ENCODE results near the gene SRSF2.

The SRSF2 gene

DNA sequence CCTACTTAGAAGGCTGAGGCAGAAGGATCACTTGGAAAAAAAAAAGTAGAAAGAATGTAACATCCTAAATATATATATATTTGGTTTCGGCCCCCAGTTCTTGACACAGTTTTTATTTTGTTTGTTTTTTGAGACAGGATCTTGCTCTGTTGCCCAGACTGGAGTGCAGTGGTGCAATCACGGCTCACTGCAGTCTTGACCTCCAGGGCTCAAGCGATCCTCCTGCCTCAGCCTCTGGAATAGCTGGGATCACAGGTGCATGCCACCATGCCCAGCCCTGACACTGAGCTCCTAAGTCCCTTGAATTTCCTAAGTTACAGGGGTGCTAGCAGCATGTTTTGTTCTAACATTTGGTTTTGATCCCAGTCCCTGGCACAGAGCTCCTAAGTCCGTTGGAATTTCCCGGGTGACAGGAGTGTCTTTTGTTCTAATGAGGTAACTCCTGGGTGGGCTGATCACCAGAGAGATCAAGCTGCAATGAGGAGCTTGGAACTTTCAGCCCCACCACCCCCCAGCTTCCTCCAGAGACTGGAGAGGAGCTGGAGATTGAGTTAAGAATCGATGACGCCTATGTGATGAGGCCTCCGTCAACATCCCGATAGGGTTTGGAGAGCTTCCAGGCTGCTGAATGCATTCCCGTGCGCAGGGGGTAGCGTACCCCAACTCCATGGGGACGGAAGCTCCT, 46.4 kb downstream of the SRSF2 start:
- intact Hi-C loops (cut with DNase I; ENCODE audit: low total_unique reads), result no loop called here
- Histone ChIP-seq H3K4me1 (peaks cover 6 to 90% (median 60%) of the 10 kb centered on the region in 4 donors), H3K27me3 (no peaks in the 10 kb centered on the region), H3K9me3 (no peaks in the 10 kb centered on the region), H3K36me3 (peaks cover 0 to under 1% (median 0%) of the 10 kb centered on the region in 3 donors), H3K4me3 (no peak overlapping the region), H3K27ac (peak overlapping the region in 1 of 2 donors; percentile 20)
- TF ChIP-seq, protein P1, sequence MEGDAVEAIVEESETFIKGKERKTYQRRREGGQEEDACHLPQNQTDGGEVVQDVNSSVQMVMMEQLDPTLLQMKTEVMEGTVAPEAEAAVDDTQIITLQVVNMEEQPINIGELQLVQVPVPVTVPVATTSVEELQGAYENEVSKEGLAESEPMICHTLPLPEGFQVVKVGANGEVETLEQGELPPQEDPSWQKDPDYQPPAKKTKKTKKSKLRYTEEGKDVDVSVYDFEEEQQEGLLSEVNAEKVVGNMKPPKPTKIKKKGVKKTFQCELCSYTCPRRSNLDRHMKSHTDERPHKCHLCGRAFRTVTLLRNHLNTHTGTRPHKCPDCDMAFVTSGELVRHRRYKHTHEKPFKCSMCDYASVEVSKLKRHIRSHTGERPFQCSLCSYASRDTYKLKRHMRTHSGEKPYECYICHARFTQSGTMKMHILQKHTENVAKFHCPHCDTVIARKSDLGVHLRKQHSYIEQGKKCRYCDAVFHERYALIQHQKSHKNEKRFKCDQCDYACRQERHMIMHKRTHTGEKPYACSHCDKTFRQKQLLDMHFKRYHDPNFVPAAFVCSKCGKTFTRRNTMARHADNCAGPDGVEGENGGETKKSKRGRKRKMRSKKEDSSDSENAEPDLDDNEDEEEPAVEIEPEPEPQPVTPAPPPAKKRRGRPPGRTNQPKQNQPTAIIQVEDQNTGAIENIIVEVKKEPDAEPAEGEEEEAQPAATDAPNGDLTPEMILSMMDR (IDR thresholded peaks at IDR 0.05), result no peak
- DNase-seq, result no peak

DNA sequence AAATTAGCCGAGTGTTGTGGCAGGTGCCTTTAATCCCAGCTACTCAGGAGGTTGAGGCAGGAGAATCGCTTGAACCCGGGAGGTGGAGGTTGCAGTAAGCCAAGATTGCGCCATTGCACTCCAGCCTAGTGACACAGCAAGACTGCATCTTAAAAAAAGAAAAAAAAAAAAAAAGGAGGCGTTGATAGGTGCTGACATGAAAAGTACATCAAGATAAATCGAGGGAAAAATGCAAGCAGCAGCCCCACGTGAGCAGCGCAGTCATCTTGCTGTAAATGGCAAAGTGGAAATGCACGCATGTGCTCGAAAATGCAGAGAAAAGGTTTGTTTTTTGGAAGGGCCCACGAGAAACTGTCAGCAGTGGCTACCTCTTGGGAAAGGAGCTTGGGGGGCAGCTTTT, 47.3 kb downstream of the SRSF2 start:
- Histone ChIP-seq H3K27ac (peak overlapping the region in 1 of 2 donors; percentile 84), H3K4me3 (no peak overlapping the region), H3K27me3 (no peaks in the 10 kb centered on the region), H3K36me3 (peaks cover 0 to 10% (median under 1%) of the 10 kb centered on the region in 3 donors), H3K4me1 (peaks cover 6 to 88% (median 53%) of the 10 kb centered on the region in 4 donors), H3K9me3 (no peaks in the 10 kb centered on the region)
- intact Hi-C loops (cut with DNase I; ENCODE audit: low total_unique reads), result no loop called here
- TF ChIP-seq, protein P1 (IDR thresholded peaks at IDR 0.05), result no peak
- no peak for DNase-seq

DNA sequence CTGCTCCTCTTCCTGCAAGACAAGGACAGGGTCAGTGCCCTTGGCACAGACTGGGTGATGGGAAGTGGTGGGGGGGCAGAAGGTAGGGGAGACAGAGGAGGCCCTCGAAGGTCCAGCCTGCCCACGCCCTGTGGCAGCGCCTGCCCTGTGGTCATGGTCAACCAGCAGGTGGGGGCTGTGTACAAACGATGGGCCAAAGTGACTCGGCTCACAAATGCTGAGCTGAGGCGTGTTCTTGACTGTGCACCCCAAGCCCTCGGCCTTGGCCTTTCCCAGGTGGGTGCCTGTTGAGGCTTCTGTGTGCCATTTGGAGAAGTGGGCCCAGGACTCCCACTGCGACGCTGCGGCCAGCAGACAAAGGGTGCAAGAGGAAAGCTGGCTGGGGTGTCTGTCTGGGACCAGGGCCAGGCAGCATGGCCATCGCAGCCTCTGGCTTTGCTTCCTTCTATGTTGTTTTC, 48.9 kb downstream of the SRSF2 start:
- Histone ChIP-seq H3K36me3 (peaks cover 15 to 25% (median 17%) of the 10 kb centered on the region in 3 donors), H3K9me3 (no peaks in the 10 kb centered on the region), H3K27ac (peak overlapping the region; percentile 84 to 89), H3K4me1 (peaks cover 6 to 73% (median 42%) of the 10 kb centered on the region in 4 donors), H3K27me3 (no peaks in the 10 kb centered on the region), H3K4me3 (peak overlapping the region in 1 of 2 donors; percentile 13)
- TF ChIP-seq, protein P1 (IDR thresholded peaks at IDR 0.05), result no peak
- DNase-seq, result no peak
- intact Hi-C loops (cut with DNase I; ENCODE audit: low total_unique reads), result no loop called here

DNA sequence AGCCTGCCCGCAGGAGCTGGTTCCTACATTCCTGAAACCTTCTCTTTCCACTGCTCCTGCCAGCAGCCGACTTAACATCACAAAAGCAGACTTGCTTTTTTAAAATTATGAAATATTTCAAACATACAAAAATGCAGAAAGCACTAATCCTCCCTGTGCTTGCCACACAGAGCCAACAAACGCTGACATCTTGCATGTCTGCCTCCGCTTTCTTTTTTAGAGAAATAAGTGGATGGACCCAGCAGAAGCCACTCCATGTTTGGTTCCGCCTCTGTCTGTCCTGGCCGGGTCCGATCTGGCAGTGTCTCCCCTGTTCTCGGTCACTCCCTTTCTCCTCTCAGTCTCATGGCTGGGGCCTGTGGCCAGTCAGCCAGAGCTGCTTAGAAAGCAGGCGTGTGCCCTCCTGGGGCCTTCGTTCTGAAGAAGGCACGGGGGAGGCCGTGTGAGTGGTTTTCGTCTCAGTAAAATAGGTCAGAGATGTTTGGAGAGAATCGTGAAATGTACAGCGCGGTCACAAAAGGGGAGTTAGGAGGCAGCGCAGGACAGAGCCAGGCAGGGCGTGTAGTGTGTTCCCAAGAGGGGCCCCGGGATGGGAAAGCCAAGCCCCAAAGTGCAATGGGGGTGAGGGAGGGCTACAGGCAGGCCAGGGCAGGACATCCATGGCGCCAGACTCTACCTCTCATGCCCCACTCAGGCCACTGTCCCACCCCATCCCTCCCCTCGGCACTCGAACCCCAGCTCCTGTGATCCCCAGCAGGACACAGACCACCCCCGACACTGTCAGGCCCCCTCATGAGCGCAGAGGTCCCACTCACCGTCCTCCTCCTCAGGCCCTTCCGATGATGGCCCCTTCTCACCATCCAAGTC, 49.6 kb downstream of the SRSF2 start:
- TF ChIP-seq, protein P1 (IDR thresholded peaks at IDR 0.05), result no peak
- DNase-seq, result peak; percentile 86 to 91
- Histone ChIP-seq H3K4me1 (peaks cover 6 to 68% (median 44%) of the 10 kb centered on the region in 4 donors), H3K9me3 (no peaks in the 10 kb centered on the region), H3K27me3 (no peaks in the 10 kb centered on the region), H3K4me3 (peak overlapping the region in 1 of 2 donors; percentile 13), H3K27ac (peak overlapping the region; percentile 84 to 89), H3K36me3 (peaks cover 20 to 32% (median 22%) of the 10 kb centered on the region in 3 donors)
- intact Hi-C loops (cut with DNase I; ENCODE audit: low total_unique reads), result no loop called here

DNA sequence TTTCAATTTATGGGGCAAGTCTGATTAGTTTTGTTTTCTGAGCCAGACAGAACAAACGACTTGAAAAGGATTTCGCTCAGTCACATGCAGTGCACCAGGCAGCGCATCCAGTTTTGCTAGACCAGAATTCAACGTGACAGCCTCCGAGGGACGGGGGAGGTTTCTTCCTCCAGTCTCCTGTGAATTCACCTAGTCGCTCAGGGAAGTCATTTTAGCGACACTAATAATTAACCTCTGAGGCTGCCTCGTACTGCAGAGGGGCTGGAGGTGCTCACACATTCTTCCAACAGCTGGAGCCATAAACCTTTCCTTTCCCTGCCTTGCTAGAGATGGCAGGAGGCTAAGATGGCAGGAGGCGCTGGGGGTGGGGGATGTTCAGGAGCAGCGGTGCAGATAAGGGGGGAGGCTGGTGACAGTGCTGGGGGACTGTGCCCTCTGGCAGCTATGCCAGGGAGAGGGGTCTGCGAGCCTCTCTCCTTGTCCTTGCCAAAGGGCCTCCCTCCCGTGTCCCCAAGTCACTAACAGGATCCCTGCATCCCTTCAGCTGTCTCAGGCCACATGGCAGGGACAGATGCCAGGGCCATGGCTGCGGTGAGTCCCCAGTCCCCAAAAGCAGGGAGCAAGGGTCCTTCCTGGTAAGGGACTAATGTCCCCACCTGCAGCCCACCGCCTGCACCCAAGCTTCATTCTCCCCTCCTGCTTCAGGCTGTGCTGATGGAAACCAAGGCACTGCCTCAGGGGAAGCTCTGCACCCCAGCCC, 50.4 kb downstream of the SRSF2 start:
- no peaks in the 10 kb centered on the region for H3K27me3 ChIP-seq
- no peak overlapping the region for H3K4me3 ChIP-seq
- H3K9me3 ChIP-seq, result no peaks in the 10 kb centered on the region
- TF ChIP-seq, protein P1 (IDR thresholded peaks at IDR 0.05), result no peak
- H3K4me1 ChIP-seq, result peaks cover 6 to 69% (median 48%) of the 10 kb centered on the region in 4 donors
- no peak for DNase-seq
- peaks cover 28 to 39% (median 30%) of the 10 kb centered on the region in 3 donors for H3K36me3 ChIP-seq
- intact Hi-C loops (cut with DNase I; ENCODE audit: low total_unique reads), result no loop called here
- peak overlapping the region; percentile 84 to 89 for H3K27ac ChIP-seq
